ENCODE results near the gene PDGFC. TPM values are rescaled to one million over a fixed set of nuclear protein-coding genes. Genes with fewer than 3 reads are reported as not detected.
A peak's percentile ranks its signal among the peaks of the same experiment; 100 is the strongest.

PDGFC gene
- total RNA-seq, 2 donors from 2014 or later = 16.5 to 18.5 TPM

DNA sequence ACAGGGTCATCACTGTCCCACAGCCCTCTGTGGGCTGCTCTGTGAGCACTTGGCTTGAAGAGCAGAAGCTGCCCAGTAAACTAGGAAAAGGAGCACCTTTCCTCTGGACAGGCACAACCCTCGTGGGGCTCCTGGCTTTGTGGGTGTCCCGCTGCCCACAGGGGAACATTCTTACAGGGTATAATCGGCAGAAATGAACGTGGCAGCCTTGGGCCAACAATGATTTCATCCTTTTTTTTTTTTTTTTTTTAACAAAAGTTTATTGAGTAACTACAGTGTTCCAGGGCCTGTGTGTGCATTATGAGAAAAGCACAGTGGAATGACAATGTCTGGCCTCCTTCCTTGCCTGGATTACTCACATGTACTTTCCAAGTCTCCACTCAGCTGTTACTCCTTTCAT, 197.2 kb downstream of the PDGFC start:
- peak in 1 of 2 donors; percentile 79 for ATAC-seq
- no peak for DNase-seq
- intact Hi-C loops (cut with DNase I) = no loop called here

DNA sequence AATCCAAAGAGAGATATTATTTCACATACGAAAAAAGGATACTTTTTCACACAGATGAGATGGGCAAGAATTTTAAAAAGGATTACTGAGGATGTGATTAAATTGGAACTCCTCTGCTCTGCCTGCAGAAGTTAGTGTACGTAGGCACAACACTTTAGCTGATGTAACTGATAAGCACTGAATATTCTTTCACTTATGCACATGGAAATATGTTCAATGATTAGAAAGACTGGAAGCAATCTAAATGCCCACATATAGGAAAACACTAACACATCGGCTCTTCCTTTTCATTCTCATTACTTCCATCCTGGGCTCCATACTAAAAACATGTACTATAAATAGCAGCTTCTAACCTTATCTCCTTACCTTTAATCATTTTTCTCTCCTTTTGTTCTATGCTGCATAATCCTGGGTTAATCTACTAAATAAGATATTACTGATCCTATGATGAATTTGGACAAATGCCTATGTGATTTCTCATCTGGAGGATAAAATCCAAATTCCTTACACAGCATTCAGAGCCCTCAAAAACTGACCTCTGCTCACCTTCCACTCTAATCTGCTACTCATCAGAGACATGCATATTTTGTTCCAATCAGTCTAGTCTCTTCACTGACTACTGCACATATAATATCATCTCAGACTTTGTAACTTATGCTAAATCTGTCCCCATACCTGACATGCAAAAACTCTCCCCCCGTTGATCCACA, 197.8 kb downstream of the PDGFC start:
- intact Hi-C loops (cut with DNase I) = no loop called here
- DNase-seq (no peak), ATAC-seq (no peak)

DNA sequence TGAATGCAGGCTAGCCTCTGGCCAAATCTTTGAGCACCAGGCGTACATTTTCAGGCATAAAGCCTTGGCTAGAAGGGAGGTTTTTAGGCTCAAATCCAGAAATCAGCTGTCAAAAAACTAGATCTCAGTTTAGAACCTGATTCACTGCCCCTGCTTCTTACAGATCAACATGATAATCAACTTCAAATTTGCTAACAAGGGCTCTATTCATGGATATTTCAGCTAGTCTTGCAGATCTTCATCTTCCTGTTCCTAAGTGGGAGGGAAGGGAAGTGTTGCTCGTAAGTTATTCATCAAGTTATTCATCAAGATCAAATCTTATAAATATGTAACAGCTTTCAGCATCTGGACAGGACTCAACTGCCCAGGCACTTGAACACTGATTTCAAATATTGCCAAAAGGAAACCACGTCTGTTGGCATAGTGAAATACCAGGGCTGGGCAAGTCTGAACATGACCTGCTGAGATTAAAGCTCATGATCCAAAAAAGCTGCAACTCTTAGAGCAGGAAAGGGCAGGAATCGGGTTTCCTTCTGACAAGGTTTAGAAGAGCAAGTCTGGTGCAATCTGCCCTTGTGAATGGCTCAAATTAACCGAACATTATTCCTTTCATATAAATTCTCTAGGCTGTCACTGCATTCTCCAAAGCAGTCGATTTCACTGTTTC, 200.3 kb downstream of the PDGFC start:
- no peak for DNase-seq
- ATAC-seq = peak; percentile 72 to 74
- intact Hi-C loops (cut with DNase I) = no loop called here

DNA sequence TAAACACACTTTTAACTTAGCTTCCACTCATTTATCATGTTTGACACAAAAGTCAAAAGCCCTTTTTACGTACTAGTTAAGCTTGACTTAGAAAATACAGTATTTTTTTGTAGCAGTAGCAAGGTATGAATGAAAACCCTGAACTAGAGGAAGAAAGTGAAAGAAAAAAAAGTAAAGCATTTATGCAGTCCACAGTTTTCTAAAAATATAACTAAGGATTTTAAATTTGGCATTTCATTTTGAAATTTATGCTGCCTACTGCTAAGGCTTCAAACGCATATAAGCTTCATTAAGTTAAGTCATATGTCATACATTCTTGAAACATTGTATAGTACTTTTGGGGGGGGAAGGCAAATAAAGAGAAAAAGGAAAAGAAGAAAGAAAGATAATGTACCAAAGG, 201.5 kb downstream of the PDGFC start:
- DNase-seq (no peak), ATAC-seq (no peak)
- intact Hi-C loops (cut with DNase I) = no loop called here

DNA sequence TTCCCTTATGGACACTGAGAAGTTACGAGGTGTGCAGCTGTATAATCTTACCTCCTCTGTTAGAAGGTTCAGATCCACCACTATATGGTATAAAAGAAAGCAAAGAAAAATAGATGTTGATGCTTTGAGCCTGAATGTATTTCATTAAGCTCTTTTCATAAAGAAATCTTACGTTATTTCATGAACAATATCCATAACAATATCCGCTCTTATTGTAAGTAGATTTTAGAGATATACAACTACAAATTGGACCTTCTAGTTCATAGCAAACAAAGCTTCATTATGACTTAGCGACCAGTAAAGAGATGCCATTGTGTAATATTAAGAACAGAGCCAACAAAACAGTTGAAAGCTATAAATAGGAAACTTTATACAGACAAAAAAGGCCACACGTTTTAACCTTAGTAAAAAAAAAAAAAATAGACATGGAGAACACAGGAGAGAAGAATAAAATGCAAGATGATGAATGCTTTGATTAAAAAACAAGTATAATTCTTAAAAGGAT, 203.6 kb downstream of the PDGFC start:
- no peak for DNase-seq
- intact Hi-C loops (cut with DNase I) = no loop called here
- no peak for ATAC-seq

DNA sequence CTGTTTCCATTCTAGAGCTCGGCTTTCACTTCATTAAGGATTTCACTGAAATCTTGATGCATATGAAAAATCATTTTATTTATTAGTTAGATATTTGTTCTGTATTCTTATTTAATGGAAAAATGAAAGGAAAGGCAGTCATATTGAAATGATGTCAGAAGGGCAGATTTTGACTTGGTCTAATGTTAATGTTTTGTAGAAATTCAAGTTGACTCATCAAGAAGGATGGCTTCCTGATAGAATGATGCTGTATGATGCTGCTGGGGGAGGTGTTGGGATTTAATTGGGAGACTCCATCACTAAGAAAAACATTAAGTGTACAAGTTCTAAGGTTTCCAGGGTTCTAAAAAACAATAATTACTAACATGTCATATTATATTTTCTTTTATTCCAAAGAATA, 204.8 kb downstream of the PDGFC start:
- ATAC-seq = no peak
- intact Hi-C loops (cut with DNase I) = no loop called here
- no peak for DNase-seq

DNA sequence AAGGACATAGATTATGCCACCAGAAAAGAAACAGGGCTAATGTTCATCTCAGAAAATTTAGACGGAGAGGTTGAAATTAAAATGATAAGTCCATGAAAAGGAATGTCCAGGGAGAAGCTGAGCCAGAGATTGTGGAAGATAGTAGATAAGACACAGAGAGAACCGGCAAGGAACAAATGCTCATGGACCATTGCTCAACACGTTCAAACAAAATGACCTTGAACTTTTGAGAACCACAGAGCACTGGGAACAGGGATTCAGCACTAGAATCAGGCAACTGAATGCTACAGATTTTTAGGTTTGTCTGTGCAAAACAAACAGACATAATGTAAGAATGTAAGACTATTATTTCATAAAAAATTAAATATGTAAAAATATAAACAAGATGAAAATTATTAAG, 206.3 kb downstream of the PDGFC start:
- ATAC-seq (no peak), DNase-seq (no peak)
- intact Hi-C loops (cut with DNase I) = no loop called here

DNA sequence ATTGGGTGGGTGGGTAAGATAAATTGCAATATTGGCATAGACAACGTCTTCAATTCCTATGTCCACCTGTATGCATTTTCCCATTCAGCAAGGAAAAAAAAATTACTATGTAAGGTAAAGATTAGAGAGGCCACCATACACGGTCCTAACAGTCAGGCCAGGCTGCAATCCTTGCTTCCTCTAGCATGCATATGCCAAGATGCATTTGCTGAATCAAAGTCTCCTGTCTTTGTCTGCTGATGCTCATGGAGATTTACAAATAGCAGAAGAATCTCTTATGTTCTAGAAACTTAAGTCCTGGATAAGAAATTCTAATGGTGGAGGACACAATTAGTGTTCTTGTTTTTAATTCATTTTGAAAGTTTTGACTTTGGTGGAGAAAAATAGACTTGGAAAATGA, 206.8 kb downstream of the PDGFC start:
- ATAC-seq = no peak
- DNase-seq = no peak
- intact Hi-C loops (cut with DNase I) = no loop called here

DNA sequence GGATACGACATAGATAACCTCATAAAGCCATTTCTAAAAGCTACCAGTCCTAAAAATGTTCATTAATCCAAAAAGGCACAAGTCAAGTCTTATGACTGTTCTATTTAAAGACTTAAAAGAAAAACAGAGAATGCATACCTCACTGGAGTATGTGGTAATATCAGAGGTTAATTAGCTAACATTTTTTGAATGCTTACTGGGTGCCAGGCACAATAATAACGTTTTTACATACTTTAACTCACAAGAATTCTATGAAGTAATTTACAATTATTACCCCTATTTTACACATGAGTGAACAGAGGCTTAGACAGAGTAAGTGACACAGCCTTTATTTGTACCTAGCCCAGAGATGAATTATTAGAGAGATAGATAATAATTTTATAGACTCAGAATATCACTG, 207.5 kb downstream of the PDGFC start:
- intact Hi-C loops (cut with DNase I) = no loop called here

DNA sequence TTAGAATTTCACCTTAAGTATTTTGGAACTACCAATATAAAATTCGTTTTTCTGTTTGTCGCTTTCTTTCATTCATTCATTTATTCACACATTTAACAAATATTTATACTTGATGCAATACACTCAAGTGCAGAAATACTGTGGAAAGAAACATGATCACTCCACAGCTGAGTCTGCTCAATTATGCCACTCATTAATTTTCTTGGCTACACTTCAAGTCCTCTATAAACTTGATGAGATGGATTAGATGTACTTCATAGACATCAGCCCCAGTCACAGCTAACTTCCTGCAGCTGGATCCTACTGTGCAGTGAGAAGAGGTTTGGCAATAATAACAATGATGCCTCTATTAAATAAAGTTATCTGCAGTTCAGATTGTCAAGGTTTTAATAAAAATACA, 208.1 kb downstream of the PDGFC start:
- ATAC-seq = no peak
- intact Hi-C loops (cut with DNase I) = no loop called here
- DNase-seq = no peak

More for the DNA sequence above, 207.5 kb downstream of the PDGFC start:
- DNase-seq = no peak
- ATAC-seq = peak in 1 of 2 donors; percentile 48

DNA sequence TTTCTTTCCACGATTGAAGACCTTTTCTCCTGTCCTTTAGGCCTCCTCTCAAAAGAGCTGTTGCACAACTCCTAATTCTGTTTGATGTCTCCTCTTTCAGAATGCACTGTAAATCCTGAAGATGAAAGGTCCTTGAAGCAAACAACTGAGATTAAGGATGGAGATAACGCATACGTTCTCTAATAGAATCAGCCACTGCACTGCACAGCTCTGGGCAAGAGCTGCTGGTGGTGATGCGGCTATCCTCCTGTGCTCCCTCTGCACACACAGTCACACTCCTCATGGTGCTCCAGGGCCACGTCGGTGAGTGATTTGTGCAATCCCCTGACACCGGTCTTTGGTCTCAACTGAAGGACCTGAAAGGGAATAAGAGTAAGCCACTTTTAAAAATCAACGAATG, 208.7 kb downstream of the PDGFC start:
- intact Hi-C loops (cut with DNase I) = no loop called here

DNA sequence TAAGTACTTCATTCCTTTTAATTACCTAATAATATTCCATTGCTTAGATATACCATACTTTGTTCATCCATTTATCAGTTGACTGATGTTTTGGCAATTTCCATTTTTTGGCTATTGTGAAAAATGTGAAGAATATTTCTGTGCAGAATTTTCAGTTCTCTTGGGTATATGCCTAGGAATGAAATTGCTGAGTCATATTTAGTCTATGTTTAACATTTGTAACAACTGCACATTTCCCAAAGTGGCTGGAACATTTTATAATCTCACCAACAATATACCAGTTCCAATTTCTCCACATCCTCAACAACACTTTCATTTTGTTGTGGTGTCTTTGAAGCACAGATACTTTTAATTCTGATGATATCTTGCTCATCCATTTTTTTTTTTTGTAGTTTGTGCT, 215.5 kb downstream of the PDGFC start:
- ATAC-seq = no peak
- intact Hi-C loops (cut with DNase I) = no loop called here
- no peak for DNase-seq

More for the DNA sequence above, 208.7 kb downstream of the PDGFC start:
- no peak for DNase-seq
- ATAC-seq = no peak

DNA sequence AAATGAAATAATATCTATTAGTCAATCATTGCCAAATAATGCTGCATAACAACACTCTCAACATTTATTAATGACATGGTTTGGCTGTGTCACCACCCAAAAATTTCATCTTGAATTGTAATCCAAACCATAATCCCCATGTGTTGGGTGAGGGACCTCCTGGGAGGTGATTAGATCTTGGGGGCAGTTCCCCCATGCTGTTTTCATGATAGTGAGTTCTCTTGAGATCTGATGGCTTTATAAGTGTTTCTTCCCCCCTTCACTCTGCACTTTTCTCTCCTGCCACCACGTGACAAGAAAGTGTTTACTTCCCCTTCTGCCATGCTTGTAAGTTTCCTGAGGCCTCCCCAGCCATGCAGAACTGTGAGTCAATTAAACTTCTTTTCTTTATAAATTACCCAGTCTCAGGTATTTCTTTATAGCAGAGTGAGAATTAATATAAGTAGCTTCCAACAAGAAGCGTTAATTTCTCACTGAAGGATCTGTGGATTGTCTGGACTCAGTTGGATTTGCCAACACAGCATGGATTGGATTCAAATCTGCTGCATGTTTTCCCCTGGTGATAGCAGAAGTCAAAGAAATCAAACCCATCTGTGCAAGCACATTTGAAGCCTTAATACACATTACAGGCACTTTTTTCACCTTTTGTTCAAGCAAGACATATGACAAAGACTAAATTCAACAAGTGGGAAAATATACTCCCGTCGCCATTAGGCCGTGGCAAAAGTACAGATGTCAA, 216.6 kb downstream of the PDGFC start:
- no peak for ATAC-seq
- DNase-seq = no peak
- intact Hi-C loops (cut with DNase I) = no loop called here

DNA sequence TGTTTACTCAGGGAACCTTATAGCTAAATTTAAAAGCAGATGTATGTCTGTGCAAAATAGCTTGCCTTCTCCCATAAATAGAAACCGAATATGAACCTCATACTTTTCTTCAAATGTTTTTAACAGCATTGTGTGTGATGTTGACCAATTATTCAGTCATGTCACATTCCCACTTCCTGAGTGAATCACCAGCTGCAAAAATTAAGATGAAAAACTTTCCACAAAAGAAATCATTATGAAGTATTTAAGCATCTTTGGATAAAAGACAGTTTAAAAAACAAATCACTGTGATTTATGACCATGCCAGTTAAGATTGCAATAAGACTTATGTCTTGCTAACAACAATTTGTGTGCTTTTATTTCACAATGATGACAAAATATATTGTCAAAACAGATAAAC, 220.1 kb downstream of the PDGFC start:
- intact Hi-C loops (cut with DNase I) = no loop called here
- DNase-seq (no peak), ATAC-seq (no peak)

DNA sequence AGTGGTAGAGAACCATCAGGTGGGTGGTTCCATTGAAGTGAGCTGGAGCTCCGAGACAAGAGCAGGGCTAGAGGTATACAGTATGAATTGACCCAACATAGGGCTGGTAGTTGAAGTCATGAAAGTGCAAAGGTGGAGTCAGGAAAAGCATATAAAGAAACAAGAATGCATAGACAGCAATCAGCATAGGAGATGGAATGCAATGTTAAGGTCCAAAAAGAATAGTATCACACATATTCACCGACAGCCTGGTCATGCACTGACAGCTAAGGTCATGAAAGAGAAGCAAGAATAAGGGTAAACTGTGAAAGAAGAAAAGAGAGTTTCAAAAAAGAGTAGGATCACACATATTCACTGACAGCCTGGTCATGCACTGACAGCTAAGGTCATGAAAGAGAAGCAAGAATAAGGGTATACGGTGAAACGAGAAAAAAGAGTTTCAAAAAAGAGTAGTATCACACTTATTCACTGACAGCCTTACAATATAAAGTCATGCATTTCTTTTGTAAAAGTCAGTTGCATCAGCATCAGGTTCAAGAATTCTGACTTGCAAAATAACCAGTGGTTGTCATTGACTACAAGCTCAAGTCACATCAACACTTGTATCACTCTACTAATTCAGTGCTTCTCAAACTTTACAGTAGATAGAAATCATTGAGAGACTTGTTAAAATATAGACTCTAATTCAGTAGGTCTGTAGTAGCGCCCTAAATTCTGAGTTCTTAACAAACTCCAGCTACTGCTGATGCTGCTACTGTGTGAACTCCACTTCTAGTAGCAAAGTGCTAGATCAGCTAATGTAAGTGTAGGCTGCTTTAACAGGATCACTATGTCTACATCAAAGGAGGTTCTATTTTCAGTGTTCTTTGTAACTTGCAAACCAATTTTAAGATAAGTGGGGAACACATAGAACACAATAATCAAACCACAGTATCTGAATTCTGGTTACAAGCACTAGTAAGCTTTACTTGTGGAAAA, 221.9 kb downstream of the PDGFC start:
- no peak for ATAC-seq
- DNase-seq = no peak

DNA sequence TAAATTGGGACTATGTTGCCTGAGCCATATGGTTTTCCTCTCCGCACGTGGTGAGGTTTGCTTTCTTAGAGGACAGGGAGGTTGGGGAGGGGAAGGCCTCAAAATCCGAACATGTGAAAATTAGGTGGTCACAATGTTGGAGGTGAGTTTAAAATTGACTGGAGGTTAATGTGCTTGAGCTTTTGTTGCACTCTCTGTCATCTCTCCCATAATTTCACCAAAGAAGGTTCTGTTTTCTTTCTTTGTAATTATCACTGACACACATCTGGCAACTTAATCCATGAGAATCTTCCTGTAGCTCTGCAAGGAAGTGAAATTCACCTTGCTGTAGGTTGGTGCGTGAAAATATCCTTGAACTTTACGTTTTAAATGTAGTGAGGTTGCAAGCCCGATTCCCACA, 225.5 kb downstream of the PDGFC start:
- no peak for DNase-seq
- ATAC-seq = no peak
- intact Hi-C loops (cut with DNase I) = no loop called here

More for the DNA sequence above, 221.9 kb downstream of the PDGFC start:
- intact Hi-C loops (cut with DNase I) = no loop called here

DNA sequence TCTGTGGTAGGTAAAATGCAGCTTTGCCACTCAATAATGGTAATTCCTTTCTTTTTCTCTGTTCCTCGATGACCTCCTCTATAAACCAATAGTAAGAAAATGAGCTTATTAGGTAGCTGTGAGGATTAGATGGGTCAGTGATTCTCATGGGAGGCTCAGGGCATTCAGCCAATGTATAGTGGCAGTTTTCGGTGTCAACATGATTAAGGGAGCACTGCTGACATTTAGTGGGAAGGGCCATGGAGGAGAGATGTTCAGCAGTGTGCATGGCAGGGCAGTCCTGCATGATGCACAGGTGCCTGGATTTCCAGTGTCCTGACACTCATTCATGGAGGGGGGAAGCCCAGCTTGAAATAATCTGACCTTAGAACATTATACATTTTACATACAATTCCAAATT, 232.8 kb downstream of the PDGFC start:
- intact Hi-C loops (cut with DNase I) = no loop called here
- no peak for ATAC-seq
- DNase-seq = no peak

DNA sequence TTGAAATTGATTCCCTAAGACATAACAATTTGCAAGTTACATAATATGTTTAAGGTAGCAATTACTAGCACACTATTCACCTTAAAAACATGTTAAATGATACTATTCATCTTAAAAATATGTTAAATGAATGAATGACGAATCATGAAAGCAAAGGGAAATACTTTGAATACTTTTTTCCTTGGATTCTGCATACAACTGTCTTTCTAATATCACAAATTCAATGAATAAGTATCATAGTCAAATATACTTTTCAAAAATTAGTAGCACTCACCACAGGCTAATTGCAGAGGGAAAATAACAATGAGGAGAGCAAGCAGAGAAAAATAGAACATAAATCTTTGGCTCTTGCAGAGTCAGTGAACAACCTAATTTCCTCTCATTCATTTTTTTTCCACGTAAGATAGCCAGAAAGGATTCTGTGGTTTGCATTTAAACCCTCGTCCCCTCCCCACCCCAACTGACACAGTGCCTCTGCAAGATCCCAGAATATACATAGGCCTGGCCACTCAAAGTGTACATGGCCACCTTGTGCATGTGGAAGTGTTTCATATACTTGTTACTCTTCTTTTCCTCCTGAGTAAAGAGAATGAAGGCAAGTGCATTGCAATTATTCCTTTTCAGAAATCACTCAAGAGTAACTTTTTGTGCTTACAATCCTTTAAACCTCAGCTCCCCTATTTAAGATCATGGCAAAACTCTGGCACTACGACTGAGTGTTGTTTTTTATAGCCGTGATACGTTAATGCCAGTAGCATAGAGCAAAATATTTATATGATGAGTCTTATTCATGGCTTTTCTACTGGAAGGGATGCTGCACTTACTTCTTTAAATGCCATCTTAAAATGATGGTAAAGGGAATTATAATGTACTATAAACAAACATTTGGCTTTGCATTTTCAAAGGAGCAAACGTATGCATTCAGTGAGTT, 236.4 kb downstream of the PDGFC start:
- intact Hi-C loops (cut with DNase I) = no loop called here
- no peak for DNase-seq
- ATAC-seq = no peak
